Stomach (tissue), 9 donors: ENCODE measurements around the gene ITLN1. TPM values are rescaled to one million over a fixed set of nuclear protein-coding genes. Genes with fewer than 3 reads are reported as not detected.

Source experiments
- DNase-seq, 2 donors: peaks; one replicate each; pipeline versions ENCODE4 v3.0.0 to v3.0.0-alpha.2; 2013 to 2019
- H3K27ac ChIP-seq, 5 donors: fragments of 200-600 bp in 4 of 5; sonication (generic) in 4 of 5; one replicate each; pipeline ENCODE4 v1.5.1; 2013 to 2019; ENCODE audit warnings: mild to moderate bottlenecking in 1 of 5, moderate library complexity in 1 of 5
- H3K27me3 ChIP-seq, 3 donors: fragments of 200-600 bp; sonication (generic); one replicate each; pipeline ENCODE4 v1.5.1; 2017 to 2019; ENCODE audit warnings: mixed run types in 1 of 3
- H3K36me3 ChIP-seq, 4 donors: fragments of 200-600 bp; sonication (generic); 1 replicate in 3 of 4; 2 replicates in 1 of 4; pipeline ENCODE4 v1.5.1; 2016 to 2019
- H3K4me1 ChIP-seq, 4 donors: fragments of 200-600 bp; sonication (generic); one replicate each; pipeline ENCODE4 v1.5.1; 2016 to 2019
- H3K4me3 ChIP-seq, 4 donors: fragments of 200-600 bp; sonication (generic) in 3 of 4; one replicate each; pipeline ENCODE4 v1.5.1; 2016 to 2019; ENCODE audit warnings: mild to moderate bottlenecking in 1 of 4
- H3K9me3 ChIP-seq, 4 donors: fragments of 200-600 bp; sonication (generic); one replicate each; pipeline ENCODE4 v1.5.1; 2016 to 2019
- CTCF ChIP-seq, 7 experiments: fragments of 450-650 bp in 4 of 7; fragments of 200-600 bp in 3 of 7; sonication (generic) in 3 of 7; IDR thresholded peaks; one replicate each; pipeline ENCODE4 v1.5.1; 2016 to 2019; ENCODE audit warnings: antibody characterized with exemption in 7 of 7, control low read depth in 2 of 7, mild to moderate bottlenecking in 1 of 7
- EP300 ChIP-seq: sonication (generic); formaldehyde crosslinking; IDR thresholded peaks from one replicate; pipeline ENCODE4 v1.6.1; 2017; ENCODE audit warnings: antibody characterized with exemption
- POLR2A ChIP-seq, 4 donors: fragments of 450-650 bp; IDR thresholded peaks; one replicate each; pipeline ENCODE4 v1.6.1; 2016; ENCODE audit warnings: antibody characterized with exemption in 4 of 4, control low read depth in 2 of 4, mild to moderate bottlenecking in 1 of 4, moderate library complexity in 1 of 4
- POLR2AphosphoS5 ChIP-seq, 3 donors: sonication (generic); formaldehyde crosslinking; IDR thresholded peaks; one replicate each; pipeline ENCODE4 v1.6.1; 2016; ENCODE audit warnings: antibody characterized with exemption in 3 of 3
- WGBS, 5 donors: extraction: QIAGEN DNeasy Blood & Tissue Kit in 3 of 5; methylation state at CpG; one replicate each; pipeline versions ENCODE4 v1.1.5 to v1.1.7; 2013 to 2018; 5-methylcytosine and 5-hydroxymethylcytosine counted together
- intact Hi-C: fragments of 100-400 bp; cut with DNase I; formaldehyde crosslinking; loops from one replicate; pipeline ENCODE4 v1.15.1; 2023; ENCODE audit warnings: low total_unique reads
- polyA plus RNA-seq, 3 donors: library from polyadenylated mRNA; stranded (reverse); fragments of 200-250 nt; gene quantifications; one replicate each; pipeline ENCODE4 v1.2.3, GENCODE V29; 2013
- total RNA-seq, 5 donors: library from RNA; depleted of rRNA; stranded (reverse); fragments of >200 nt; gene quantifications; one replicate each; pipeline versions ENCODE4 v1.1.0 to v1.2.3, GENCODE V29; 2014 to 2016
- donor health status: healthy with polysubstance abuse.
- donor health status: Bipolar disorder and iron deficiency.
- donor health status: healthy.

The ITLN1 gene
- total and polyA plus RNA-seq, 8 donors, result 1.2 to 241 (median 10.1) TPM; not detected in 1

- Histone ChIP-seq H3K9me3 (no peaks in the 10 kb centered on the region), H3K27ac (no peak overlapping the region), H3K36me3 (no peaks in the 10 kb centered on the region), H3K4me3 (no peak overlapping the region), H3K27me3 (no peaks in the 10 kb centered on the region), H3K4me1 (peaks cover 0 to 30% (median 4%) of the 10 kb centered on the region in 4 donors)
- intact Hi-C loops, result loop anchor here (10.0 kb wide), 1 partner anchor 119 kb away; the partner anchor contains the start of gene ITLN2
- TF ChIP-seq CTCF (IDR thresholded peaks at IDR 0.05) (no peak), POLR2AphosphoS5 (IDR thresholded peaks at IDR 0.05) (no peak), EP300 (no peak), POLR2A (IDR thresholded peaks at IDR 0.05) (no peak)
- 76 to 84% (median 83%) methylated on average over 3 of the region's 3 CpGs for WGBS, 5 donors
- no peak for DNase-seq
These were observed 49.2 kb downstream of the ITLN1 start for GRCh38 chr1:160835751-160836150.

- Histone ChIP-seq H3K36me3 (no peaks in the 10 kb centered on the region), H3K27me3 (no peaks in the 10 kb centered on the region), H3K4me3 (no peak overlapping the region), H3K27ac (no peak overlapping the region), H3K4me1 (peaks cover 0 to 30% (median 4%) of the 10 kb centered on the region in 4 donors), H3K9me3 (no peaks in the 10 kb centered on the region)
- intact Hi-C loops, result loop anchor here (10.0 kb wide), 1 partner anchor 120 kb away; the partner anchor contains the start of gene ITLN2
- TF ChIP-seq EP300 (no peak), CTCF (IDR thresholded peaks at IDR 0.05) (peak in 4 of 7 experiments; percentile 45 to 82 (median 60))
- 69 to 86% (median 79%) methylated on average over 3 of the region's 3 CpGs for WGBS, 5 donors
- peak in 1 of 2 donors; percentile 80 for DNase-seq
These were observed 49.9 kb downstream of the ITLN1 start for GRCh38 chr1:160834945-160835565.

DNA sequence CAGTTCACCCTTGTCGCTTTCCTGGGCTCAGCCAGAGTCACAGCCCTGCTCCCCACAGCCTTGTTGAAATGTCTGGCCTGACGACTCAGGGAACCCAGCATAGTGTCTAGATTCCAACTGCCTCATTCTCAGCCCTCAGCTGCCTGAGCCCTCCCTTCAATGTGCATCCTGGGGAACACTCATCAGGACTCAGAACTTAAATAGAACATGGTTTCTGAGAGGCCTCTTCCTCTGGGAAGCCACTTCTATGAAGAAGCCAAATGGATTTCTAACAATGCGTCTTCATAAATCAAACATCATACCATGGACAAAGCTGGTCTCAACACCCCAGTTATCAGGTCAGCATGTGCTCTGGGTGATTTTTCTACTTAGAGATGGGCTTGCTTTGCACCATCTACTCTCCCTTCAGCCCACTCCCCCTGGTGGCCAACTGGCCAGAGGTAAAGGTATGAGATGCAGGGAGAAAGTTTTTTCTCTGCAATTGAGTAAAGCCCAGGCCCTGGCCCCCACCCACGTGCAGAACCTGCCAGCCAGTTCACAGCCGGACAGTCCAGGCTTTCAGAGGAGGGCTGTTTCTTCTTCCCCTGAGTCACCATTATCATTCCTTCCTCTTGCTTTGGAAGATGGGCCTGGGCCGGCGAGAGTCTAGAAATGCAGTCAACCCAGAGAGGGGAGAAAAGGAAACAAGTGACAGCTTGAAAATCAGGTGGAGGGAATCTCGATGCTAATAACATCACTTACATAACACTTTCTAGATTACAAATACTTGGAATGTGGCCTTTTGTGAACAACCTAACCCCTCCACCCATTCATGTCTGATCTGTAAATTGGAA lies 54.4 kb downstream of the ITLN1 start:
- WGBS, 5 donors, result 49 to 60% (median 52%) methylated on average over 8 of the region's 8 CpGs
- no peaks in the 10 kb centered on the region for H3K4me1 ChIP-seq
- H3K9me3 ChIP-seq, result no peaks in the 10 kb centered on the region
- TF ChIP-seq CTCF (IDR thresholded peaks at IDR 0.05) (peak in 5 of 7 experiments; percentile 39 to 87 (median 63)), POLR2A (IDR thresholded peaks at IDR 0.05) (no peak), POLR2AphosphoS5 (IDR thresholded peaks at IDR 0.05) (no peak), EP300 (no peak)
- H3K4me3 ChIP-seq, result no peak overlapping the region
- H3K27me3 ChIP-seq, result no peaks in the 10 kb centered on the region
- peak; percentile 83 to 89 for DNase-seq
- intact Hi-C loops, result loop anchor here (10.0 kb wide), 1 partner anchor 124 kb away; the partner anchor contains the start of gene ITLN2
- no peaks in the 10 kb centered on the region for H3K36me3 ChIP-seq
- H3K27ac ChIP-seq, result no peak overlapping the region

GRCh38 chr1:160829766-160830165 lies 55.2 kb downstream of the ITLN1 start:
- TF ChIP-seq POLR2A (IDR thresholded peaks at IDR 0.05), result no peak
- TF ChIP-seq CTCF (IDR thresholded peaks at IDR 0.05), result no peak
- TF ChIP-seq EP300, result no peak
- no peak for TF ChIP-seq POLR2AphosphoS5 (IDR thresholded peaks at IDR 0.05)
- no peak for DNase-seq
- no peak overlapping the region for H3K4me3 ChIP-seq
- H3K9me3 ChIP-seq, result no peaks in the 10 kb centered on the region
- H3K27ac ChIP-seq, result no peak overlapping the region
- intact Hi-C loops, result loop anchor here (10.0 kb wide), 2 partner anchors 105 to 125 kb away; partner anchors contain the start of gene ITLN2
- no peaks in the 10 kb centered on the region for H3K36me3 ChIP-seq
- WGBS, 5 donors, result 85 to 93% (median 91%) methylated on average over 1 of the region's 1 CpG
- no peaks in the 10 kb centered on the region for H3K4me1 ChIP-seq
- no peaks in the 10 kb centered on the region for H3K27me3 ChIP-seq
